Stimulated activated CD4-positive, alpha-beta T cell treated with anti-CD3 and anti-CD28 coated beads, Interleukin-12 subunit alpha, Interleukin-12 subunit beta, amount 100 ng/mL, for 4 hours (primary cell): ENCODE measurements around the gene EXOC3L1.

Source experiments
- DNase-seq: peaks from one replicate; pipeline ENCODE4 v3.0.0-alpha.2; 2020

EXOC3L1 gene

GRCh38 chr16:67177743-67178699 lies 11.9 kb downstream of the EXOC3L1 start:
- DNase-seq, result no peak

GRCh38 chr16:67176662-67177061 lies 13.3 kb downstream of the EXOC3L1 start:
- no peak for DNase-seq

GRCh38 chr16:67174706-67175231 lies 15.2 kb downstream of the EXOC3L1 start:
- DNase-seq, result no peak

- no peak for DNase-seq
These were observed 15.9 kb downstream of the EXOC3L1 start for GRCh38 chr16:67173808-67174705.

GRCh38 chr16:67173323-67173722 lies 16.6 kb downstream of the EXOC3L1 start:
- no peak for DNase-seq

- DNase-seq, result no peak
These were observed 18.8 kb downstream of the EXOC3L1 start for GRCh38 chr16:67170949-67171649.

GRCh38 chr16:67170168-67170948 lies 19.6 kb downstream of the EXOC3L1 start, which contains the start of gene NOL3:
Gene NOL3, plus strand, starts transcription at chr16:67170538.
- no peak for DNase-seq

- DNase-seq, result no peak
These were observed 20.2 kb downstream of the EXOC3L1 start for GRCh38 chr16:67169642-67170167.

GRCh38 chr16:67169011-67169451 lies 20.9 kb downstream of the EXOC3L1 start:
- no peak for DNase-seq

- DNase-seq, result no peak
These were observed 22.3 kb downstream of the EXOC3L1 start for GRCh38 chr16:67167588-67167987.

GRCh38 chr16:67166598-67167168 lies 23.3 kb downstream of the EXOC3L1 start:
- DNase-seq, result no peak

- DNase-seq, result no peak
These were observed 23.8 kb downstream of the EXOC3L1 start for GRCh38 chr16:67166110-67166547.

- no peak for DNase-seq
These were observed 24.5 kb downstream of the EXOC3L1 start for GRCh38 chr16:67165121-67166078.

GRCh38 chr16:67164599-67165061 lies 25.3 kb downstream of the EXOC3L1 start, which contains the start of gene HSF4:
Gene HSF4, plus strand, starts transcription at chr16:67164745. Its CDS starts 67 bp downstream, at chr16:67164812.
- DNase-seq, result no peak

GRCh38 chr16:67163999-67164558 lies 25.9 kb downstream of the EXOC3L1 start:
- DNase-seq, result no peak

GRCh38 chr16:67163164-67163998 lies 26.6 kb downstream of the EXOC3L1 start:
- DNase-seq, result no peak

GRCh38 chr16:67162506-67163163 lies 27.3 kb downstream of the EXOC3L1 start:
- DNase-seq, result no peak
